ENCODE measurements around the gene LCT. TPM values are rescaled to one million over a fixed set of nuclear protein-coding genes. Genes with fewer than 3 reads are reported as not detected.

The LCT gene
- total RNA-seq, 1 experiment from 2014 or later = 0.82 TPM

DNA sequence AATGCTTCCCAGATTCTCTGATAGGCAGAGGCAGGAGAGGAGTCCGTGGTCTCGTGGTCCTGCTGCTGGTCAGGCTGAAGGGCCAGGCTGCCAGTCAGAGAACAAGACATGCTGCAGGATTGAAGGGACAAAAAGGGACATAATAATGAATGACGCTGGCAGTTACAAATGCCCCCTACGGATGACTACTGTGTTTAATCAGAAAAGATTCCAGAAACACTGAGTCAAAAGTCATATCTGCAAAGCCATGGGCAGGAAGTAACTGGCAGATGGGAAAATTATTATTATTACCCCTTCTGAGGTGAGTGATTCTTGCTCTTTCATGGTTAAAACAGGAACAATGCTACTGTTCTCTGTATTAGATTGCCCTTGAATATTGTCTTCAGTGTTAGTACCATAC is 19.0 kb downstream of the LCT start:
- H3K27ac Mint-ChIP-seq (ENCODE audit: unreplicated experiment) = no peak overlapping the region
- no peaks in the 10 kb centered on the region for H3K9me3 Mint-ChIP-seq (ENCODE audit: unreplicated experiment)
- DNase-seq = no peak
- no peak overlapping the region for H3K4me3 ChIP-seq (ENCODE audit: low read depth, low read length)
- no peaks in the 10 kb centered on the region for H3K36me3 ChIP-seq (ENCODE audit: control insufficient read depth, insufficient read depth, low read length)
- H3K4me1 ChIP-seq = no peaks in the 10 kb centered on the region
- no peak overlapping the region for H3K4me3 Mint-ChIP-seq (ENCODE audit: unreplicated experiment)
- H3K27me3 ChIP-seq (replicated peaks; ENCODE audit: control insufficient read depth, insufficient read depth, low read length) = no peaks in the 10 kb centered on the region
- CTCF ChIA-PET = no interaction called here
- intact Hi-C loops (cut with micrococcal nuclease; ENCODE audit: unreplicated experiment) = no loop called here
- peaks cover 6% of the 10 kb centered on the region; the same call in 1 of the 2 replicates for H3K9me3 ChIP-seq
- POLR2A ChIA-PET = no interaction called here
- peaks cover under 1% of the 10 kb centered on the region for H3K36me3 Mint-ChIP-seq (ENCODE audit: insufficient read depth, unreplicated experiment)
- BruUV-seq (replicated peaks) = no TSS peak
- H3K4me1 Mint-ChIP-seq (ENCODE audit: low read depth, unreplicated experiment) = no peaks in the 10 kb centered on the region
- H3K27me3 Mint-ChIP-seq (ENCODE audit: insufficient read depth, unreplicated experiment) = no peaks in the 10 kb centered on the region
- TF ChIP-seq, protein P1, sequence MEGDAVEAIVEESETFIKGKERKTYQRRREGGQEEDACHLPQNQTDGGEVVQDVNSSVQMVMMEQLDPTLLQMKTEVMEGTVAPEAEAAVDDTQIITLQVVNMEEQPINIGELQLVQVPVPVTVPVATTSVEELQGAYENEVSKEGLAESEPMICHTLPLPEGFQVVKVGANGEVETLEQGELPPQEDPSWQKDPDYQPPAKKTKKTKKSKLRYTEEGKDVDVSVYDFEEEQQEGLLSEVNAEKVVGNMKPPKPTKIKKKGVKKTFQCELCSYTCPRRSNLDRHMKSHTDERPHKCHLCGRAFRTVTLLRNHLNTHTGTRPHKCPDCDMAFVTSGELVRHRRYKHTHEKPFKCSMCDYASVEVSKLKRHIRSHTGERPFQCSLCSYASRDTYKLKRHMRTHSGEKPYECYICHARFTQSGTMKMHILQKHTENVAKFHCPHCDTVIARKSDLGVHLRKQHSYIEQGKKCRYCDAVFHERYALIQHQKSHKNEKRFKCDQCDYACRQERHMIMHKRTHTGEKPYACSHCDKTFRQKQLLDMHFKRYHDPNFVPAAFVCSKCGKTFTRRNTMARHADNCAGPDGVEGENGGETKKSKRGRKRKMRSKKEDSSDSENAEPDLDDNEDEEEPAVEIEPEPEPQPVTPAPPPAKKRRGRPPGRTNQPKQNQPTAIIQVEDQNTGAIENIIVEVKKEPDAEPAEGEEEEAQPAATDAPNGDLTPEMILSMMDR (IDR thresholded peaks at IDR 0.05; ENCODE audit: insufficient read depth in 1 of 2, low read depth in 1 of 2, low read length in 1 of 2, severe bottlenecking in 1 of 2, unreplicated experiment in 1 of 2) = no peak

DNA sequence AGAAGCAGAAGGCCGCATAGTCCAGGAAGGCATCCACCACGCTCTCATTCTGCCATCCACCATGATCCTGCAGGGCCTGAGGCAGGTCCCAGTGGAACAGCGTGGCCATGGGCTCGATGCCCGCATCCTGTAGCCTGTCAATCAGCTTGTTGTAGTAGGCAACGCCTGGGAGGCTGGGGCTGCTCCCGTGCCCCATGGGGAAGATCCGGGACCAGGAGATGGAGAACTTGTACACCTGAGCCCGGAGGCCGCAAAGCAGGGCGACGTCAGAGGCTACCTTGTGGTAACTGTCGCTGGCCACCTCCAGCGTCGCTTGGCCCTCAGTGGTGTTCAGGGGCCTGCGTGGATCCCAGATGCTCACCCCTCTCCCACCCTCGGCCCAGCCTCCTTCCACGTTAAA is 19.5 kb downstream of the LCT start:
- POLR2A ChIA-PET = no interaction called here
- DNase-seq = no peak
- peaks cover 5% of the 10 kb centered on the region for H3K36me3 Mint-ChIP-seq (ENCODE audit: insufficient read depth, unreplicated experiment)
- TF ChIP-seq, protein P1 (IDR thresholded peaks at IDR 0.05; ENCODE audit: insufficient read depth in 1 of 2, low read depth in 1 of 2, low read length in 1 of 2, severe bottlenecking in 1 of 2, unreplicated experiment in 1 of 2) = no peak
- no peaks in the 10 kb centered on the region; the same call in 1 of the 2 replicates for H3K27me3 ChIP-seq (replicated peaks; ENCODE audit: control insufficient read depth, insufficient read depth, low read length)
- BruUV-seq (replicated peaks) = no TSS peak
- H3K27me3 Mint-ChIP-seq (ENCODE audit: insufficient read depth, unreplicated experiment) = no peaks in the 10 kb centered on the region
- no peaks in the 10 kb centered on the region for H3K9me3 Mint-ChIP-seq (ENCODE audit: unreplicated experiment)
- H3K4me1 ChIP-seq = no peaks in the 10 kb centered on the region
- CTCF ChIA-PET = no interaction called here
- H3K9me3 ChIP-seq = peaks cover under 1% of the 10 kb centered on the region; the same call in 1 of the 2 replicates
- intact Hi-C loops (cut with micrococcal nuclease; ENCODE audit: unreplicated experiment) = no loop called here
- H3K27ac Mint-ChIP-seq (ENCODE audit: unreplicated experiment) = no peak overlapping the region
- no peak overlapping the region for H3K4me3 ChIP-seq (ENCODE audit: low read depth, low read length)
- H3K4me1 Mint-ChIP-seq (ENCODE audit: low read depth, unreplicated experiment) = no peaks in the 10 kb centered on the region
- H3K4me3 Mint-ChIP-seq (ENCODE audit: unreplicated experiment) = no peak overlapping the region
- no peaks in the 10 kb centered on the region for H3K36me3 ChIP-seq (ENCODE audit: control insufficient read depth, insufficient read depth, low read length)

DNA sequence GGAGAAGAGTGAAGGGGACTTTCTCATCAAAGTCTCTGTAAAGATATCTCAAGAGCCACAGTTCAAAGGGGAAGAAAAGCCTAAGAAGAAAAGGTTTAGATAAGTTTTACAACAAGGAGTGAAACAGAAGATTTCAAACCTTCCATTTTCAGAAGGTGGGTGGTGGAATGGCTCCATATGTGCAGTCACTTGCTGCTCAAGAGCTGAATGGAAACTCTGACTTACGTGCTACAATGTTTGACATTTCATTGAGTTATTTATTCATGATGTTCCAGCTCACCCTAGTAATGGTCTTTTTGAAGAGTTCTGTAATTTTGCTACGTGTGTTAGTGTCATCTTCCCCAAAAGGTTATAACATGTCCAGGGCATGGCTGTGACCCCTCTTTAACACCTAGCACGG is 21.7 kb downstream of the LCT start:
- H3K4me3 ChIP-seq (ENCODE audit: low read depth, low read length) = no peak overlapping the region
- intact Hi-C loops (cut with micrococcal nuclease; ENCODE audit: unreplicated experiment) = no loop called here
- no TSS peak for BruUV-seq (replicated peaks)
- H3K36me3 ChIP-seq (ENCODE audit: control insufficient read depth, insufficient read depth, low read length) = no peaks in the 10 kb centered on the region
- H3K27me3 ChIP-seq (replicated peaks; ENCODE audit: control insufficient read depth, insufficient read depth, low read length) = no peaks in the 10 kb centered on the region; the same call in 1 of the 2 replicates
- Mint-ChIP-seq H3K9me3 (ENCODE audit: unreplicated experiment) (no peaks in the 10 kb centered on the region), H3K27me3 (ENCODE audit: insufficient read depth, unreplicated experiment) (no peaks in the 10 kb centered on the region), H3K36me3 (ENCODE audit: insufficient read depth, unreplicated experiment) (peaks cover 8% of the 10 kb centered on the region), H3K4me1 (ENCODE audit: low read depth, unreplicated experiment) (no peaks in the 10 kb centered on the region), H3K4me3 (ENCODE audit: unreplicated experiment) (no peak overlapping the region), H3K27ac (ENCODE audit: unreplicated experiment) (no peak overlapping the region)
- CTCF ChIA-PET = no interaction called here
- TF ChIP-seq, protein P1 (IDR thresholded peaks at IDR 0.05; ENCODE audit: insufficient read depth in 1 of 2, low read depth in 1 of 2, low read length in 1 of 2, severe bottlenecking in 1 of 2, unreplicated experiment in 1 of 2) = no peak
- POLR2A ChIA-PET = no interaction called here
- H3K4me1 ChIP-seq = no peaks in the 10 kb centered on the region
- H3K9me3 ChIP-seq = no peaks in the 10 kb centered on the region; the same call in 1 of the 2 replicates
- DNase-seq = no peak
